SH-SY5Y (cell line): ENCODE data around the gene KIAA1328.

Source experiments
- GATA2 ChIP-seq: IDR thresholded peaks from 2 replicates; pipeline ENCODE4 v1.6.1; 2011; ENCODE audit warnings: mild to moderate bottlenecking, low read depth, low read length
- GATA3 ChIP-seq: IDR thresholded peaks from 2 replicates; pipeline ENCODE4 v1.6.1; 2011; ENCODE audit warnings: low read depth, mild to moderate bottlenecking, low read length, moderate library complexity

The KIAA1328 gene

GRCh38 chr18:37249895-37250618 lies 421.1 kb downstream of the KIAA1328 start:
- no peak for TF ChIP-seq GATA3
- no peak for TF ChIP-seq GATA2

GRCh38 chr18:37251679-37252078 lies 422.8 kb downstream of the KIAA1328 start:
- TF ChIP-seq GATA2: no peak
- no peak for TF ChIP-seq GATA3

GRCh38 chr18:37252342-37252741 lies 423.4 kb downstream of the KIAA1328 start:
- no peak for TF ChIP-seq GATA3
- TF ChIP-seq GATA2: no peak

- TF ChIP-seq GATA2 (no peak), GATA3 (no peak)
Measured at GRCh38 chr18:37252854-37253393, 424.0 kb downstream of the KIAA1328 start.

GRCh38 chr18:37253394-37254235 lies 424.7 kb downstream of the KIAA1328 start:
- TF ChIP-seq GATA2: no peak
- TF ChIP-seq GATA3: no peak

- TF ChIP-seq GATA2: no peak
Measured at GRCh38 chr18:37254236-37254754, 425.4 kb downstream of the KIAA1328 start.

GRCh38 chr18:37254973-37255372 lies 426.0 kb downstream of the KIAA1328 start:
- TF ChIP-seq GATA3: no peak
- TF ChIP-seq GATA2: no peak

GRCh38 chr18:37258131-37258530 lies 429.2 kb downstream of the KIAA1328 start:
- TF ChIP-seq GATA2 (no peak), GATA3 (no peak)

- TF ChIP-seq GATA3 (no peak), GATA2 (no peak)
Measured at GRCh38 chr18:37258819-37259218, 429.9 kb downstream of the KIAA1328 start.

GRCh38 chr18:37259711-37260110 lies 430.8 kb downstream of the KIAA1328 start:
- TF ChIP-seq GATA3: no peak
- no peak for TF ChIP-seq GATA2

GRCh38 chr18:37260367-37261093 lies 431.6 kb downstream of the KIAA1328 start:
- TF ChIP-seq GATA3: no peak

- TF ChIP-seq GATA2 (no peak; the same call in 1 of the 2 replicates), GATA3 (no peak)
Measured at GRCh38 chr18:37261246-37261840, 432.4 kb downstream of the KIAA1328 start.

- TF ChIP-seq GATA2: no peak
Measured at GRCh38 chr18:37261988-37262387, 433.1 kb downstream of the KIAA1328 start.

- TF ChIP-seq GATA3 (no peak), GATA2 (no peak)
Measured at GRCh38 chr18:37264956-37265355, 436.0 kb downstream of the KIAA1328 start.
